BJ (cell line): Measurements from ENCODE around the gene YPEL3. TPM values are rescaled to one million over a fixed set of nuclear protein-coding genes. Genes with fewer than 3 reads are reported as not detected.

ENCODE experiments used
- CTCF ChIA-PET: fragments of 350-600 bp; formaldehyde crosslinking; extraction: SDS; loops from one replicate; lab custom pipeline; 2021; ENCODE audit warnings: antibody characterized with exemption, inconsistent platforms; lab: Yijun Ruan, JAX
- POLR2A ChIA-PET: fragments of 300-600 bp; sonication (Branson Sonifier 250); formaldehyde crosslinking; extraction: SDS; loops from one replicate; lab custom pipeline; 2021; ENCODE audit warnings: antibody characterized with exemption; lab: Charles Lee
- DNase-seq: peaks from one replicate; pipeline ENCODE4 v3.0.0-alpha.2; 2011; ENCODE audit warnings: low read depth
- H3K27me3 ChIP-seq: 2 replicates; pipeline ENCODE4 v1.6.0; 2011; ENCODE audit warnings: low read length; ENCODE audit not compliant: control insufficient read depth, insufficient read depth
- H3K36me3 ChIP-seq: 2 replicates; pipeline ENCODE4 v1.5.1; 2011; ENCODE audit warnings: low read length; ENCODE audit not compliant: control insufficient read depth, insufficient read depth
- H3K4me3 ChIP-seq: 2 replicates; pipeline ENCODE4 v1.5.1; 2011; ENCODE audit warnings: low read depth, mild to moderate bottlenecking, control low read depth, low read length
- polyA plus RNA-seq: library from polyadenylated mRNA; depleted of rRNA; stranded (reverse); fragments of >200 nt; gene quantifications from 2 replicates; pipeline ENCODE4 v1.2.3, GENCODE V29; 2011
- TF ChIP-seq, protein P1 (sequence below): IDR thresholded peaks from 2 replicates; pipeline ENCODE4 v1.5.1; 2011; ENCODE audit warnings: low read depth, mild to moderate bottlenecking, control low read depth, inconsistent platforms, low read length, moderate library complexity; ENCODE audit not compliant: insufficient read depth

YPEL3 gene
- polyA plus RNA-seq, 1 experiment: 49.1 TPM

GRCh38 chr16:30142672-30143346, 46.8 kb upstream of the YPEL3 start:
- no peaks in the 10 kb centered on the region for H3K36me3 ChIP-seq
- ChIA-PET POLR2A (no interaction called here), CTCF (interaction anchor here (1.3 kb wide), 1 partner anchor 269 kb away, joined by 3 read pairs; no protein-coding TSS in a partner anchor)
- H3K27me3 ChIP-seq: no peaks in the 10 kb centered on the region
- H3K4me3 ChIP-seq: no peak overlapping the region
- DNase-seq: no peak
- TF ChIP-seq, protein P1, sequence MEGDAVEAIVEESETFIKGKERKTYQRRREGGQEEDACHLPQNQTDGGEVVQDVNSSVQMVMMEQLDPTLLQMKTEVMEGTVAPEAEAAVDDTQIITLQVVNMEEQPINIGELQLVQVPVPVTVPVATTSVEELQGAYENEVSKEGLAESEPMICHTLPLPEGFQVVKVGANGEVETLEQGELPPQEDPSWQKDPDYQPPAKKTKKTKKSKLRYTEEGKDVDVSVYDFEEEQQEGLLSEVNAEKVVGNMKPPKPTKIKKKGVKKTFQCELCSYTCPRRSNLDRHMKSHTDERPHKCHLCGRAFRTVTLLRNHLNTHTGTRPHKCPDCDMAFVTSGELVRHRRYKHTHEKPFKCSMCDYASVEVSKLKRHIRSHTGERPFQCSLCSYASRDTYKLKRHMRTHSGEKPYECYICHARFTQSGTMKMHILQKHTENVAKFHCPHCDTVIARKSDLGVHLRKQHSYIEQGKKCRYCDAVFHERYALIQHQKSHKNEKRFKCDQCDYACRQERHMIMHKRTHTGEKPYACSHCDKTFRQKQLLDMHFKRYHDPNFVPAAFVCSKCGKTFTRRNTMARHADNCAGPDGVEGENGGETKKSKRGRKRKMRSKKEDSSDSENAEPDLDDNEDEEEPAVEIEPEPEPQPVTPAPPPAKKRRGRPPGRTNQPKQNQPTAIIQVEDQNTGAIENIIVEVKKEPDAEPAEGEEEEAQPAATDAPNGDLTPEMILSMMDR: no peak

- no peaks in the 10 kb centered on the region for H3K27me3 ChIP-seq
- TF ChIP-seq, protein P1: no peak
- H3K36me3 ChIP-seq: no peaks in the 10 kb centered on the region
- no peak overlapping the region for H3K4me3 ChIP-seq
- POLR2A ChIA-PET: no interaction called here
- CTCF ChIA-PET: no interaction called here
- no peak for DNase-seq
Observed at GRCh38 chr16:30141750-30142149, 45.7 kb upstream of the YPEL3 start.

- no peaks in the 10 kb centered on the region for H3K27me3 ChIP-seq
- no peaks in the 10 kb centered on the region for H3K36me3 ChIP-seq
- POLR2A ChIA-PET: no interaction called here
- TF ChIP-seq, protein P1: no peak
- no peak for DNase-seq
- no peak overlapping the region for H3K4me3 ChIP-seq
- CTCF ChIA-PET: no interaction called here
Observed at GRCh38 chr16:30139583-30140481, 43.8 kb upstream of the YPEL3 start.

DNA sequence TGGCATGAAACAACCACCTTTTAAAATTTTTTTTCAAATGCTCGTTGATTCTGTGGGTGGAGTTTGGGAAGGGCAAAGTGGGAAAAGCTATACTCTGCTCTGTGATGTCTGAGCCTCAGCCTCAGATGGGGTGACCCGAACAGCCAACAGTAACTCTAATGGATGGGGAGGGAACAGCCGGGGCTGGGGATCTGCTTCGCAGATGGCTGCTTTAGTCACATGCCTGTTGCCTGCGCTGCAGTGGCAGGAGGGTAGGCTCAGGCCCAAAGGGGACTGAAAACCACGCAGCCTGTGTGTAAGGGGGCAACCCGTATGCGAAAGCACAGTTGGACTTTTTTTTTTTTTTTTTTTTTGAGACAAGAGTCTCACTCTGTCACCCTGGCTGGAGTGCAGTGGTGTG, 41.9 kb upstream of the YPEL3 start:
- TF ChIP-seq, protein P1: no peak

DNA sequence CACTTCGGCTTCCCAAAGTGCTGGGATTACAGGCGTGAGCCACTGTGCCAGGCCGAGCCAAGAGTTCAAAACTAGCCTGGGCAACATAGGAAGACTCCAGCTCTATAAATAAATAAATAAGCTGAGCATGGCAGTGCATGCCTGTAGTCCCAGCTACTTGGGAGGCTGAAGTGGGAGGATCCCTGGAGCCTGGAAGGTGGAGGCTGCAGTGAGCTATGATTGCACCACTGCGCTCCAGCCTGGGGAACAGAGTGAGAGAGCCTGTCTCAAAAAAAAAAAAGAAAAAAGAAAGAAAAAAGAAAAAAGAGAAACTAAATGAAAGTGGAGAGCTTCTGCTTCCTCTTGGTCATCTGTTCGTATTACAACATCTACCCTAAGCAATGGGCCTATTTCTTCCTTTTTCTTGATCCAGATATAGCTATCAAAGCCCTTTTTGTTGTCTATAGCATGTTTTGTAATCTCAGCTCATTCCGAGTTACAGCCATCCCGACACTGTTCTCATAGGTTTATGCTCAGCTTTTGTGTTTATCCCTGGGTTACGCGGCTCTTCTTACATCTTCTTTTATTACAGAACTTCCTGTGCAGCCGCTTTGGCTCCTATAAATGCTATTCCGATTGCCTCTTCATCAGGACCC, 41.1 kb upstream of the YPEL3 start:
- CTCF ChIA-PET: interaction anchor here (0.6 kb wide), 1 partner anchor 103 kb away, joined by 3 read pairs; no protein-coding TSS in a partner anchor

More for the DNA sequence above, 41.9 kb upstream of the YPEL3 start:
- no peak overlapping the region for H3K4me3 ChIP-seq
- CTCF ChIA-PET: no interaction called here
- no peaks in the 10 kb centered on the region for H3K36me3 ChIP-seq
- H3K27me3 ChIP-seq: no peaks in the 10 kb centered on the region
- no peak for DNase-seq
- POLR2A ChIA-PET: no interaction called here

More for the DNA sequence above, 41.1 kb upstream of the YPEL3 start:
- POLR2A ChIA-PET: interaction anchor here (0.6 kb wide), 1 partner anchor 17 kb away, joined by 3 read pairs; no protein-coding TSS in a partner anchor
- no peak for DNase-seq
- no peak overlapping the region for H3K4me3 ChIP-seq
- TF ChIP-seq, protein P1: no peak
- H3K27me3 ChIP-seq: no peaks in the 10 kb centered on the region
- H3K36me3 ChIP-seq: no peaks in the 10 kb centered on the region
